Inflammatory macrophage treated with lipopolysaccharide for 1 hour (primary cell): ENCODE data around the gene SULT1E1.

Experiments
- DNase-seq, 2 donors: peaks; one replicate each; pipeline ENCODE4 v3.0.0-alpha.2; 2020 to 2022

SULT1E1 gene, protein sequence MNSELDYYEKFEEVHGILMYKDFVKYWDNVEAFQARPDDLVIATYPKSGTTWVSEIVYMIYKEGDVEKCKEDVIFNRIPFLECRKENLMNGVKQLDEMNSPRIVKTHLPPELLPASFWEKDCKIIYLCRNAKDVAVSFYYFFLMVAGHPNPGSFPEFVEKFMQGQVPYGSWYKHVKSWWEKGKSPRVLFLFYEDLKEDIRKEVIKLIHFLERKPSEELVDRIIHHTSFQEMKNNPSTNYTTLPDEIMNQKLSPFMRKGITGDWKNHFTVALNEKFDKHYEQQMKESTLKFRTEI

GRCh38 chr4:69860052-69860451, at the start of gene SULT1E1:
SULT1E1 (minus strand) TSS chr4:69860145; CDS start chr4:69857644, 2,501 bp downstream.
- no peak for DNase-seq

GRCh38 chr4:69909195-69909594, 49.2 kb upstream of the SULT1E1 start:
- DNase-seq = no peak

DNA sequence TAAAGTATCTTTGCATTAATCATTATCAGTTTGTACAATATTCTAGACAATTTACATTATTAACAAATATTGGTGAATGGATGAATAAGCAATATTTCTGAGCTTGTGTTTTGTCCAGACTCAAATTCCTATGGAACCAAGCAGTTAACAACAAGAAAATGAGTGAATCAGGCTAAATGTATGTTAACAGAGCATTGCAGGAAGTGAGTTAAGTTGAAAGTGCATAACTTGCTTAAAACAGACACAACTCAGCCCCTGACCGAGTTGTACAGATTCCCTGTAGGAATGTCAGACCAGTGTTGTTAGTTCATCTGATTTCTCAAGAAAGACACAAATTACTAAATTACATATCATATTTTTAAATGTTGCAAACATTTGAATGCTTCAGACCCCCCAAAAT, 47.2 kb upstream of the SULT1E1 start:
- DNase-seq = no peak

DNA sequence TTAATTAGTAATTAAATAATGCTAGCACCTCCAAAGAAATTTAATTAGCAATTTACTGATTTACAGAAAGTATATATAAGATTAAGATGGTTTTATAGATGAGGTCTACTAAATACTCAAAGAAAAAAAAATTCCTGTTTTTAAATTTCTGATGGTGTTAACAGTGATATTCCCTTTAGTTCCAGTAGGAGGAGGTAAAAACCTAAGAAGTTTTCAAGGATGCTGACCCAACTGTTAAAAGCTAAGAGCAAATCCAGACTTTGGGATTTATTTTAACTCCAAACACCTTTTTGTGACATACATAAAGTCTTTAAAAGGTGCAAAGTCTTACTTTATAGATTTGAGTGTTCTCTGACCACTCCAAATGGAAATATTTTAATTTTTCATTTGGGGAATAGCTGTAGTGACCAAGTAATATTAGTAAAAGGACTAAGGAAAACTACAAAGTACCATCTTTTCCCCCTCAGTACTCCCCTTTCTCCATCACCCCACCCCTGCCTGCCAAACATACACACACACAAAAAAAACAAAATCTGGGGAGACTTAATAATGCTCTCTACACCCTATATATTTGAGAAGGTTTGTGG, 36.7 kb upstream of the SULT1E1 start:
- DNase-seq = no peak

GRCh38 chr4:69894721-69895120, 34.8 kb upstream of the SULT1E1 start:
- no peak for DNase-seq

DNA sequence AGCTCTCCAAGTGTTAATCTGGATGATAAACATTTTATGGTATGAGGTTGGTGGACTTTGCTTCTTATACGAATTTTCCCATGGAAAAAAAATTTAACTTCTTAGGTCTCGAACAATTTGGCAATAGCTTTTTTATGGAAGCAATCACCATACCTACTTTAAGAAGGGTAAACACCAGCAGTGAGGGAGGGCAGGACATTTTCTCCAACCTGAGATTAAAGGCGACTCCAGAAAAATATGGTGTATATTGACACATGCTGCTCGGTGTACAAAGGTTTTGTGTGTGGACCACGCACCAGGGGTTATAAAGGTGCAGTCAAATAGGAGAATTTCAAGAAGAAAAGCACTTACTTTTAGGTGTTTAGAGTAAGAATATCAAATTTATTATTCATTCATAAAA, 34.2 kb upstream of the SULT1E1 start:
- no peak for DNase-seq

- DNase-seq = peak in 1 of 2 donors; percentile 8
Observed at GRCh38 chr4:69888336-69888735, 28.4 kb upstream of the SULT1E1 start.

DNA sequence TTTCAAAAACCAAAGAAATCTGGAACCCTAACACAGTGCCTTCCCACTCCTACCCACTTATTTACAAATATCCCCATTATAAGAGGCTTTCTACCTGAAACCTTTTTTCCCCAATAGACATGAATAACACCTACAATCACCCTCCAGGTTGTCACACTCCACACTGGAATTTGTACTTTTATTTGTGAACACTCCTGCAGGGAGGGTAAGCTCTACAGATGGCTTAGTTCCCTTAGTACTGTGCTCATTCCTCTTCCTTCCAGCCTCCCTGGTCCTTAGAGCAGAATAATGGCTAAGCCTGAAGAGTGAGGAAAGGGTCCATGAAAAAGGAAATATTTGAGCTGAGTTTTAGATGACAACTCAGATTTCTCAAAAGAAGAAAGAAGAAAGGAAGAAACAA, 22.2 kb upstream of the SULT1E1 start:
- DNase-seq = no peak

GRCh38 chr4:69881173-69881773, 21.3 kb upstream of the SULT1E1 start:
- DNase-seq = peak; percentile 37 to 66

DNA sequence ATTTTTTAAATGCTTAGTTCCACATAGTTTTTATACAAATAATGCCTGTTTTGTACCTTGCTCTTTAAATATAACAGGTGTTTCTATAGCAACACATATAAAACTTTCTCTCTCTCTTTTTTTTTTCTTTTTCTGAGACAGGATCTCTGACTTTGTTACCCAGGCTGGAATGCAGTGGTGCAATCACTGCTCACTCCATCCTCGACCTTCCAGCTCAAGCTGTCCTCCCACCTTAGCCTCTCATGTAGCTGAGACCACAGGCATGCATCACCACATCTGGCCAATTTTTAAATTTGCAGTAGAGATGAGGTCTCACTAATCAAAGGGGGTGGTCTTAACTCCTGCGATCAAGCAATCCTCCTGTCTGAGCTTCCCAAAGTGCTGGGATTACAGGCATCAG, 18.3 kb upstream of the SULT1E1 start:
- no peak for DNase-seq

DNA sequence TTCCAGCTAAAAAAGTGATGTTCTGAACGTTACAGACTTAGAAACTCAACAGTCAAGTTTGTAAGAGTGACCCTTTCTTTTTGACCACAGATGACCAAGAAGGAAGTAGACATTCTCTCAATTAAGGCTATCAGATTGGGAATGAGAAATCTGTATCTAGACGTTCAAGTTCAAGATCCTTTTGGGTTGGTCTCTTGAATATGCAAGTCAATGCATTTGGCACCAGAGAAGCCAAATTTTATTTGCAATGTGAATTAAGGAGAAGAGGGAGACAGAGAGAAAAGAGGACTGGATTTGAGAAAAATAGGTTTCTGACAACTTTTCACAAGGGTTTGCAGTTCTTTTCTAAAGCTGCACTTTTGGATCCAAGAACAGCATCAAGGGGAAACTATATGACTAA, 17.5 kb upstream of the SULT1E1 start:
- DNase-seq = no peak

GRCh38 chr4:69876071-69876470, 16.1 kb upstream of the SULT1E1 start:
- DNase-seq = no peak

DNA sequence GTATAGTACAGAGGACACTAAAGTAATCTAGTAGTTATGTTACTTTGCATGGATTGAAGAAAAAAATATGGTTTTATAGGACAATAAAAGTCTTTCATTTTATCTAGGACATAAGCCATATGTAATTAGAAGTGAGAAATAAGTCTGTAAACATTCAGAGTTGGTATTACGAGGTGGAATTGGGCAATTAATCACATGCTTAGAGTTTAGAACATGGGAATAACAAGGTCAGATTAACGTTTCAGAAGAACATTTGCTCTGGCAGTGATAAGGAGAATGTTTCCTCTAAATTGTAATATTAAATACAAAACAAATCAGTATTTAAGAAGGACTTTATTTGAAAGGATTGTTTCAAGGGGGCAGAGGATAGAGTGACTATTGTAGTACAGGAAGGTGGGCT, 15.6 kb upstream of the SULT1E1 start:
- no peak for DNase-seq

DNA sequence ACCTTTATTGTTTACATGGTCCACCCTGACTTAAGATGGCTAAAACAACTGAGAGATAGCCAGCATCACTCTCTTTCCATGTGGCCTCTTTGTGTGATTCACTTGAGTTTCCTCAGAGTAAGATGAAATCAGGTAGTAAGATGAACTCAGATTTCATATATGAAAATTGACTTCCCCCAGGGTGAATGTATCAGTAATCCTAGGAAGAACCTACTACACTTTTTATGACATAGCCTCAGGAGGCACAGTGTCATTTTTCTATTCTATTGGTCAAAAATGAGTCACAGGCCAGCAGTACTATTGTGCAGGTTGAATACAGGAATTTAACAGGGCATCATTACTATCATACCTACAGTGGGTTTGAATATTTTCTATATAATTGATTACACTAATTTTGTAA, 14.6 kb upstream of the SULT1E1 start:
- no peak for DNase-seq

DNA sequence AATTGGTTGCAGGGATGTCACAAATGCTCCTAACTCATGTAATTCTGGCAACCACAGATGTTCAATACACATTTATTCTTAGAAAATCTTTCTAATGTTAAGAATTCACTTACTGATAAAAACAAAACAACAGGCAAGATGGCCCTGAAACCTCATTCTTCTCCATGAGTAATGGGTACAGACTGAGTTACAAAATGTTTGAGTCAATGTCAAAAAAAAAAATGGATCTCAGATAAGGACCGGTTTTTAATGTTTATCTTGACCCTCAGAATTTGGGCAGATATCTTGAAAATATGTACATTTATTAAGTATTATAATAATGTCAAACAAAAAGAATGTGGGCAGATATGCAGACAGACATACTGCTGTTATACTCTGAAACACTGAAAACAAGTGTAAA, 1.8 kb upstream of the SULT1E1 start:
- no peak for DNase-seq

DNA sequence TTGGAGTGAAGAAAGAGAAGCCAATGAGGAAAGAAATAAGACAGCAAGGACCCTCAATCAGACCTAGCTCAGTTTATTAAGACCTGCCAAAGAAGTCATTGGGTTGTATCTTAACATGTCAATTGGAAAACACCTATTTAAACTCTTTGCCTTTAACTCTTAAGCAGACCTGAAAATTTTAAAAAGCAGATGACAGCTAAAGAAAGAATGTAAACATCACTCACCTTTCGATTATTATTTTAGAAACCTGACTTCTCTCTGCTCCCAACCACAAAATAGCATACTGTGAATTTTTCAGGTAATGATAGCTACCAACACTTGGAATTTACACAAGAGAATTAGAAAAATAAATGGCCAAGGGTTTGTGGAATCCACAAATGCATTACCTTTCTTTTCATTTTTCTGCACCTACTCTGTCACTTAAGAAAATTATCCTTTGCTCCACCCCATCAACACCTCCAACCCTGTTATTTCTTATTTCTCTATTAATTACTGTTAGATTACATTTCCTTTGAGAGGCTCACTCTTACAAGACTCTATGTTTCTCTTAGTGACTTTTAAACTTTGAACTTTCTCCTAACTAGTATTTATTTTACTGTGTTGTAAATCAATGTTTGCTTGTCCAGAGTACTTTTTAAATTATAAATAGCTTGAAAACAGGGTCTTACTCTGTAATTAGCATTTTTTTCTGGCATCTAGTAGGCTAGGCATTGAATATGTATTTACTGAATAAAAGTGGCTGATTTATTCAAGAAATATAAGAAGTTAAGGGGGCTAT, 765 bp upstream of the SULT1E1 start:
- no peak for DNase-seq

DNA sequence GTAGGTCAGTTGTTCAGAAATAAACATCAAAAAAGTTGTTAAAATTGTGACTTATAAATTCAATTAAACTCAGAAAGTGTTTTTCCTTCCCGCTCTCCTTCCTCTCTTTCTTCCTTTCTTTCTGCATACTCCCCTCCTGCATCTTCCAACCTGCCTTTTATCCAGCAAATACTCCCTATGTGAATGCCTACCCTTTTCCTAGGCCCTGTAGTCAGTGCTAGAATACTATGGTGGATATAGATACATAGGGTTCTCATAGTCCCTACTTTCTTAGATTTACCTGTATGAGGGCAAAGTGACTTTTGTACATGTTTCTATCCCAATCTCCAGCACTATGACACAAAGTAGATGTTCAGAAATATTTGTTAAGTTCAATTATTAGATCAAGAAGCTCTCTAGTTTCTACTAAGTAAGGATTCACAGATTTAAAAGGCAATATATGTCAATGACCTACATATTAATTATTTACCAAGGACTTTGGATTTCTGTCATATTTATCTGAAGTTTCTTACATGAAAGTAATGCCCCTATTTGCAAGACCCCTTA, 732 bp downstream of the SULT1E1 start:
- no peak for DNase-seq

DNA sequence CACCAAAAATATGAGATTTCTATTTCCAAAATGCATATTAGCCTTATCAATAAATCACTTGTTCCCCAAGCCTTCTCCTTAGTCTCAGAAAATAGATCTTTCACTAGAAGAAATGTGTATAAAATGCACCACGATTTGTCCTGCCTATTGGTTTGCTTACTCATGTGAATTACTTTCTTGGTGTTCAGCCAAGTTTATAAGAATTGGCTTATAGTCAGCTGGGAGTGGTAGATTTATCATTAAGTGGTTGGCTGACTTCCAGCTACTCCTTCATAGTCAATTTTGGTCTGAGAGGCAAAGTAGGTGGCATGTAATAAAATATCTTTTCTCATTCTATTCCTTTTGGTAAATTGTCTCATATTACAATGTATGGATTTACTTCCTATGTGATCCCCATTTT, 1.3 kb downstream of the SULT1E1 start:
- no peak for DNase-seq

DNA sequence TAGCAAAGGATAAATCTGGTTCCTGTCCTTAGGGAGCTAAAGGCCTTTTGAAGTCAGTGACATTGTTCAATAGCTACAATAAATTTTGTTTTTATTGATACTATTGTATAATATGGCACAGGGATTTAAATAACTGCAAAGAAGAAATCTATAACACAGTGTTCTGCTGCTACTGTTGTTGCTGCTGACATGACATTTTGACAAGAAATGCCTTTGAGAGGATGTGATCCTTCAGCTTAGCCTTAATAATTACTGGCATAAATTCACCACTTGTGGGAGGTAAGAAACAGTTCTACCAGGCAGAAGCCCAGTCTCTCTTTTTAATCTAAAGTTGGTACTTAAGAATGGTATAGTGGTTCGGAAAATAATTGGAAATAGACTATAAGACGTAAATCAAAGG, 4.1 kb downstream of the SULT1E1 start:
- DNase-seq = no peak

GRCh38 chr4:69849969-69850368, 10.0 kb downstream of the SULT1E1 start:
- DNase-seq = no peak

DNA sequence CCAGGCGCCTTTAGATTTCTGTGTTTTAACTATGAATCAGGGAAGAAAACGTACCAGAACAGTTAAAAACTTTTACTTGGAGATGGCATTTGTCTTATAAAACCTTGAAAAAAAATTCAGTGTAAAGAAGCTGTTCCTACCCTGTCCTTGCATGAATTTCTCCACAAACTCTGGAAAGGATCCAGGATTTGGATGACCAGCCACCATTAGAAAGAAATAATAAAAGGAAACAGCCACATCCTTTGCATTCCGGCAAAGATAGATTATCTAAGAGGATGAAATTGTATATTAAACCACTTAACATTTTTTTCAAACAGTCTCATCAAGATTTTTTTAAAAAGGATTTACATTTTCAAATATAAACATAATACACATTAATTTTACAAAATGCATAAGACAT, 10.6 kb downstream of the SULT1E1 start:
- no peak for DNase-seq

- DNase-seq = no peak
Observed at GRCh38 chr4:69848028-69848427, 11.9 kb downstream of the SULT1E1 start.

- DNase-seq = no peak
Observed at GRCh38 chr4:69843932-69844331, 16.0 kb downstream of the SULT1E1 start.
